NCI-H2107 treated with DMSO at 0.1 percent for 48 hours (cell line): ENCODE data around the gene TTC21A.

Source experiments
- DNase-seq: peaks from one replicate; lab custom pipeline; 2025; ENCODE audit not compliant: unreplicated experiment; lab: John Stamatoyannopoulos, UW

The TTC21A gene

GRCh38 chr3:39135170-39135805 lies 27.8 kb downstream of the TTC21A start:
- no peak for DNase-seq

- DNase-seq: no peak
Measured at GRCh38 chr3:39136533-39137434, 29.3 kb downstream of the TTC21A start.

- DNase-seq: no peak
Measured at GRCh38 chr3:39137435-39137936, 30.0 kb downstream of the TTC21A start.

- DNase-seq: no peak
Measured at GRCh38 chr3:39137991-39138803, 30.7 kb downstream of the TTC21A start.

- DNase-seq: no peak
Measured at GRCh38 chr3:39138804-39139415, 31.4 kb downstream of the TTC21A start.

GRCh38 chr3:39139442-39139841 lies 32.0 kb downstream of the TTC21A start:
- no peak for DNase-seq

- DNase-seq: no peak
Measured at GRCh38 chr3:39140341-39140971, 33.0 kb downstream of the TTC21A start.

GRCh38 chr3:39141171-39141995 lies 33.9 kb downstream of the TTC21A start:
- no peak for DNase-seq

- DNase-seq: no peak
Measured at GRCh38 chr3:39142067-39142466, 34.6 kb downstream of the TTC21A start.

GRCh38 chr3:39143051-39143885 lies 35.8 kb downstream of the TTC21A start:
- no peak for DNase-seq

- DNase-seq: peak; percentile 68
Measured at GRCh38 chr3:39144095-39144747, 36.7 kb downstream of the TTC21A start.

- DNase-seq: no peak
Measured at GRCh38 chr3:39144748-39145380, 37.4 kb downstream of the TTC21A start.

GRCh38 chr3:39146083-39146501 lies 38.6 kb downstream of the TTC21A start:
- DNase-seq: no peak

- no peak for DNase-seq
Measured at GRCh38 chr3:39146611-39147591, 39.4 kb downstream of the TTC21A start.

- DNase-seq: no peak
Measured at GRCh38 chr3:39147711-39148434, 40.4 kb downstream of the TTC21A start.
